ENCODE data around the gene ALPG. TPM values are rescaled to one million over a fixed set of nuclear protein-coding genes. Genes with fewer than 3 reads are reported as not detected.

The ALPG gene
- total RNA-seq, 3 donors from 2014 or later (not counting 1 experiment from before 2014, with no cell fraction given), result not detected

- H3K27me3 Mint-ChIP-seq (ENCODE audit: low read depth in 2 of 2), result peaks cover 0 to 8% of the 10 kb centered on the region in 2 donors
- WGBS (ENCODE audit: insufficient coverage), result 85% methylated on average over 11 of the region's 11 CpGs
- Histone ChIP-seq H3K4me1 (ENCODE audit: control insufficient read depth, insufficient read depth, low read length) (no peaks in the 10 kb centered on the region), H3K36me3 (ENCODE audit: control insufficient read depth, insufficient read depth, low read length) (no peaks in the 10 kb centered on the region), H3K9me3 (ENCODE audit: control insufficient read depth, insufficient read depth, low read length) (no peaks in the 10 kb centered on the region), H3K4me3 (ENCODE audit: low read length) (no peak overlapping the region), H3K27me3 (ENCODE audit: control insufficient read depth, insufficient read depth, low read length) (no peaks in the 10 kb centered on the region), H3K27ac (ENCODE audit: low read length) (no peak overlapping the region)
- no peaks in the 10 kb centered on the region for H3K9me3 Mint-ChIP-seq
- peaks cover 0 to 9% of the 10 kb centered on the region in 2 donors for H3K4me1 Mint-ChIP-seq
- no peak for DNase-seq
- no peak overlapping the region for H3K27ac Mint-ChIP-seq
- no peaks in the 10 kb centered on the region for H3K36me3 Mint-ChIP-seq
- intact Hi-C loops (cut with micrococcal nuclease), result no loop called here
- ATAC-seq, result no peak
- H3K4me3 Mint-ChIP-seq, result no peak overlapping the region
- no peak for TF ChIP-seq CTCF (IDR thresholded peaks at IDR 0.05)
These were observed 52.9 kb downstream of the ALPG start for GRCh38 chr2:232459419-232460035.

DNA sequence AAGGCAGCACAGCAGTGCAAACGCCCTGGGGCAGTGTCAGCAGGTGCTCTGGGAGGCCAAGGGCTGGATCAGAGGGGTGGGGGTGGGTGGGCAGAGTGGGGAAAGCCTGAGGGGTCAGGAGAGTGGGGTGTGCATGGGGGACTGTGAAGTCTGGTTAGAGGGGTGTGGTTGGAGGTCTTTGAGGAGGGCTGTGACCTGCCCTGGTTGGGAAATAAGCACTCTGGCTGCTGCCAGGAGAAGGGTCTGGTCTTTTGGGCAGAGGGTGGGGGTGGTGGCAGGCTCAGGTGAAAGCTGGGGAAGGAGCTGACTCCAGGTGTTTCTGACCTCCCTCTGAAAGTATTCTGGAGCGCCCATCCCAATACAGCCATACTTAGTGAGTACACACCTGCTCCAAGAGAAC is 53.5 kb downstream of the ALPG start:
- H3K36me3 Mint-ChIP-seq, result no peaks in the 10 kb centered on the region
- peaks cover 0 to 8% of the 10 kb centered on the region in 2 donors for H3K27me3 Mint-ChIP-seq (ENCODE audit: low read depth in 2 of 2)
- Histone ChIP-seq H3K4me3 (ENCODE audit: low read length) (no peak overlapping the region), H3K9me3 (ENCODE audit: control insufficient read depth, insufficient read depth, low read length) (no peaks in the 10 kb centered on the region), H3K36me3 (ENCODE audit: control insufficient read depth, insufficient read depth, low read length) (no peaks in the 10 kb centered on the region), H3K27me3 (ENCODE audit: control insufficient read depth, insufficient read depth, low read length) (no peaks in the 10 kb centered on the region), H3K4me1 (ENCODE audit: control insufficient read depth, insufficient read depth, low read length) (no peaks in the 10 kb centered on the region), H3K27ac (ENCODE audit: low read length) (no peak overlapping the region)
- H3K4me1 Mint-ChIP-seq, result peaks cover 0 to 9% of the 10 kb centered on the region in 2 donors
- WGBS (ENCODE audit: insufficient coverage), result 75% methylated on average over 2 of the region's 2 CpGs
- TF ChIP-seq CTCF (IDR thresholded peaks at IDR 0.05), result no peak
- ATAC-seq (no peak), DNase-seq (no peak)
- no peak overlapping the region for H3K27ac Mint-ChIP-seq
- no peak overlapping the region for H3K4me3 Mint-ChIP-seq
- intact Hi-C loops (cut with micrococcal nuclease), result no loop called here
- no peaks in the 10 kb centered on the region for H3K9me3 Mint-ChIP-seq

Other genes starting within 250 kb of the ALPG start
- gene ALPP, start 28.1 kb upstream of the ALPG start, total RNA-seq, result under 1 TPM in 1 of 3 donors, not detected in 2; 0.30 TPM
- gene ALPI, start 49.3 kb downstream of the ALPG start, total RNA-seq, result not detected
- gene ECEL1, start 81.0 kb downstream of the ALPG start, total RNA-seq, result not detected
- gene PRSS56, start 113.5 kb downstream of the ALPG start, total RNA-seq, result not detected
- gene CHRND, start 119.3 kb downstream of the ALPG start, total RNA-seq, result not detected
- gene CHRNG, start 132.8 kb downstream of the ALPG start, total RNA-seq, result not detected
- 10 to 100 TPM; 10.6 to 13.2 (median 12.4) TPM for gene TIGD1, start 143.7 kb downstream of the ALPG start, total RNA-seq
- gene EIF4E2, start 143.8 kb downstream of the ALPG start, total RNA-seq, result 10 to 100 TPM; 62.2 to 67.6 (median 63.5) TPM
- gene EFHD1, start 226.8 kb downstream of the ALPG start, total RNA-seq, result under 1 TPM in 1 of 3 donors, not detected in 2; 0.58 TPM